T-helper 1 cell treated with Interleukin-12 subunit alpha and Interleukin-12 subunit beta and Interleukin-4 antibody, amounts not matched to agents 30 ng/mL and 1 ng/mL, for 36 hours (primary cell): ENCODE measurements around the gene IFNL2. TPM values are rescaled to one million over a fixed set of nuclear protein-coding genes. Genes with fewer than 3 reads are reported as not detected.

Experiments used
- intact Hi-C: fragments of 100-400 bp; cut with micrococcal nuclease; formaldehyde crosslinking; loops from one replicate; pipeline ENCODE4 v1.15.1; 2024
- total RNA-seq: library from RNA; stranded (reverse); gene quantifications from 2 replicates; pipeline ENCODE4 v1.2.3, GENCODE V29; 2022

IFNL2 gene
- total RNA-seq, 1 donor from 2014 or later: not detected

GRCh38 chr19:39316627-39317321 lies 48.6 kb downstream of the IFNL2 start:
- intact Hi-C loops: no loop called here

GRCh38 chr19:39317476-39317875 lies 49.3 kb downstream of the IFNL2 start:
- intact Hi-C loops: no loop called here

- intact Hi-C loops: no loop called here
These were observed 49.9 kb downstream of the IFNL2 start for GRCh38 chr19:39318071-39318470.

DNA sequence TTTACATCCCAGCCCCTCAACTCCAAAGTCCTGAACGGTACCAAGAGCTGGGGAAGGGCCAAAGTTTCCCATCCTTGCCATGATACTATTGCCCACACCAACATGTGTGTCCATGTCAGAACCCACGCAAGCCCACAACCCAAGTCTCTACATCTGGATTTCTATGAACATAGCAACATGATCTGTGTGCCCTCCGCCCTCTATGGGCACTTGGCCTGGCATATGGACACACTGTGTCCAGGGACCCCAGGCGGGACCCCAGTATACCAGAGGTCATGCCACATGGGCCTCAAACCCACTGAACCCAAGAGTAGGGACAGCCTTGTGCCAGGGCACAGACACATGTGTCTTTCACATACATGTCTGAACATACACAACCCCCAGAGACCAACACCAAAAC lies 50.5 kb downstream of the IFNL2 start:
- intact Hi-C loops: no loop called here

DNA sequence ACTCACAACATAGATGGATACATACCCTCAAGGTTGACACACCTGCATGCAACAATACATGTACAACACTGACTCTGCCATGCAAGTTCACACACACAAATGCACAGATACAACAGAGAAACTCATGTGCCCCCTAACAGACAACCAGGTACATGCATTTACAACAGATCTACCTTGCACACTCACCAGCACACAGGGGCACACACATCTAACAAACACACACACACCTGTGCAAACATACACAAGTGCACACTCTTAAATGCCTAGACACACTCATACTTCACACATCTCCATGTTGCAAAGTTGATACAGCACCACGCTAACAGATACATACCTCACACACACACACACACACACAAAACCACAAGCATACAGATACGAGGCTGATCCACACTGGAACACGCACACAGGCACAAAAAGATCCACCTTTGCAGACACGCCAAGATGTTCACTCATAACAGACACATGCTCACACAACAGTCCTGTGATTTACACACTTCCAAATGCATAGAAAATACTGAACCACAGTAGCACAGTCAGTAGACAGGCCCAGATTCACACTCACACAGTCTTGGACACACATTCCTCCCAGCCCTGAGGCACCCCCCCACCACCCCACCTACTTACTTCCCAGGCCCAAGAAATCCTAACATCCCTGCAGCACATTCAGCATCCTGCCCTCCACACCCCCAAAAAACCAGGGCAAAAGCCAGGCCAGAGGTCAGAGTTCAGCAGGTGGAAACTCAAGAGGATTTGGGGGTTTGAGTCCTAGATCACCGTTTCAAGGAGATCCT lies 51.1 kb downstream of the IFNL2 start:
- intact Hi-C loops: no loop called here

Other genes with a start within 250 kb of the IFNL2 start
- gene FBXO27, start 235.8 kb upstream of the IFNL2 start, total RNA-seq: not detected in 2 replicates
- not detected in 2 replicates for gene ACP7, start 184.0 kb upstream of the IFNL2 start, total RNA-seq
- 17.2 and 17.4 TPM in 2 replicates for gene PAK4, start 142.6 kb upstream of the IFNL2 start, total RNA-seq
- not detected in 2 replicates for gene NCCRP1, start 71.4 kb upstream of the IFNL2 start, total RNA-seq
- gene SYCN, start 64.1 kb upstream of the IFNL2 start, total RNA-seq: not detected in 2 replicates
- gene IFNL3, start 23.4 kb upstream of the IFNL2 start, total RNA-seq: not detected in 2 replicates
- not detected in 2 replicates for gene IFNL4, start 19.5 kb upstream of the IFNL2 start, total RNA-seq
- not detected in 2 replicates for gene IFNL1, start 28.0 kb downstream of the IFNL2 start, total RNA-seq
- 2.8 and 3.6 TPM in 2 replicates for gene LRFN1, start 52.5 kb downstream of the IFNL2 start, total RNA-seq
- 508 and 516 TPM in 2 replicates for gene GMFG, start 67.6 kb downstream of the IFNL2 start, total RNA-seq
- 55.5 and 56.0 TPM in 2 replicates for gene SAMD4B, start 74.0 kb downstream of the IFNL2 start, total RNA-seq
- gene PAF1, start 122.7 kb downstream of the IFNL2 start, total RNA-seq: 42.7 and 44.2 TPM in 2 replicates
- gene MED29, start 123.0 kb downstream of the IFNL2 start, total RNA-seq: 41.5 and 46.8 TPM in 2 replicates
- gene ZFP36, start 138.5 kb downstream of the IFNL2 start, total RNA-seq: 74.5 and 80.1 TPM in 2 replicates
- gene PLEKHG2, start 144.3 kb downstream of the IFNL2 start, total RNA-seq: 66.5 and 70.5 TPM in 2 replicates
- gene RPS16, start 167.6 kb downstream of the IFNL2 start, total RNA-seq: 1,962 and 2,021 TPM in 2 replicates
- 172 and 181 TPM in 2 replicates for gene SUPT5H, start 177.2 kb downstream of the IFNL2 start, total RNA-seq
- 67.6 and 68.0 TPM in 2 replicates for gene TIMM50, start 212.4 kb downstream of the IFNL2 start, total RNA-seq
- gene DLL3, start 230.6 kb downstream of the IFNL2 start, total RNA-seq: 0.27 and 0.51 TPM in 2 replicates
- gene SELENOV, start 246.7 kb downstream of the IFNL2 start, total RNA-seq: not detected in 2 replicates